Nephron (organoid): ENCODE data around the gene GRIK2.

Experiments
- H3K27ac Mint-ChIP-seq, 3 experiments: 2 replicates each; pipeline ENCODE4 v1.8.0; 2020; ENCODE audit warnings: mixed read lengths in 3 of 3, mild to moderate bottlenecking in 2 of 3, moderate library complexity in 1 of 3
- H3K27me3 Mint-ChIP-seq: 2 replicates; pipeline ENCODE4 v1.8.0; 2021; ENCODE audit warnings: low read depth, mild to moderate bottlenecking, moderate library complexity, mixed read lengths
- H3K36me3 Mint-ChIP-seq: 2 replicates; pipeline ENCODE4 v1.8.0; 2020; ENCODE audit warnings: low read depth, mixed read lengths
- H3K4me1 Mint-ChIP-seq: 2 replicates; pipeline ENCODE4 v1.8.0; 2020; ENCODE audit warnings: mixed read lengths
- H3K4me3 Mint-ChIP-seq, 3 experiments: 2 replicates each; pipeline ENCODE4 v1.8.0; 2020; ENCODE audit warnings: mild to moderate bottlenecking in 3 of 3, mixed read lengths in 3 of 3, moderate library complexity in 2 of 3
- H3K9me3 Mint-ChIP-seq: 2 replicates; pipeline ENCODE4 v1.8.0; 2020; ENCODE audit warnings: mixed read lengths
- TF ChIP-seq, protein P1 (sequence below), 3 experiments: fragments of 200-600 bp; sonication (generic); IDR thresholded peaks; one replicate each; pipeline ENCODE4 v1.5.0; 2021; ENCODE audit warnings: antibody characterized with exemption in 3 of 3; ENCODE audit not compliant: unreplicated experiment in 3 of 3

The GRIK2 gene

DNA sequence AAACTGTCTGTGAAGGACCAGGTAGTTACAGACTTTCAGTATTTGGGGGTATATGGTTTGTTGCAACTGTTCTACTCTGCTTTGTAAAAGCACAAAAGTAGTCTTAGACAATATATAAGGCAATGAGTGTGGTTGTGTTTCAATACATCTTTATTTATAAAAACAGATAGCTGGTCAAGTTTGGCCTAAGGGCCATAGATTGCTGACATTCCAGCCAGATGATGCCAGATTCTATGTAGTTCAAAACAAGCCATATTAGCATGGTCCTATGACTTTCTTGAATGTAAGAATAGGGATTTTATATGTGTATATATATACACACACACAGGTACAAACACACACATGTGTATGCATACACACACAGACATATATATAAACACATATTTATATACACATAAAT lies 201.8 kb downstream of the GRIK2 start:
- TF ChIP-seq, protein P1, sequence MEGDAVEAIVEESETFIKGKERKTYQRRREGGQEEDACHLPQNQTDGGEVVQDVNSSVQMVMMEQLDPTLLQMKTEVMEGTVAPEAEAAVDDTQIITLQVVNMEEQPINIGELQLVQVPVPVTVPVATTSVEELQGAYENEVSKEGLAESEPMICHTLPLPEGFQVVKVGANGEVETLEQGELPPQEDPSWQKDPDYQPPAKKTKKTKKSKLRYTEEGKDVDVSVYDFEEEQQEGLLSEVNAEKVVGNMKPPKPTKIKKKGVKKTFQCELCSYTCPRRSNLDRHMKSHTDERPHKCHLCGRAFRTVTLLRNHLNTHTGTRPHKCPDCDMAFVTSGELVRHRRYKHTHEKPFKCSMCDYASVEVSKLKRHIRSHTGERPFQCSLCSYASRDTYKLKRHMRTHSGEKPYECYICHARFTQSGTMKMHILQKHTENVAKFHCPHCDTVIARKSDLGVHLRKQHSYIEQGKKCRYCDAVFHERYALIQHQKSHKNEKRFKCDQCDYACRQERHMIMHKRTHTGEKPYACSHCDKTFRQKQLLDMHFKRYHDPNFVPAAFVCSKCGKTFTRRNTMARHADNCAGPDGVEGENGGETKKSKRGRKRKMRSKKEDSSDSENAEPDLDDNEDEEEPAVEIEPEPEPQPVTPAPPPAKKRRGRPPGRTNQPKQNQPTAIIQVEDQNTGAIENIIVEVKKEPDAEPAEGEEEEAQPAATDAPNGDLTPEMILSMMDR (IDR thresholded peaks at IDR 0.05; ENCODE audit: unreplicated experiment in 3 of 3): no peak
- no peak overlapping the region for H3K27ac Mint-ChIP-seq
- no peaks in the 10 kb centered on the region for H3K36me3 Mint-ChIP-seq
- no peaks in the 10 kb centered on the region for H3K27me3 Mint-ChIP-seq
- no peaks in the 10 kb centered on the region for H3K9me3 Mint-ChIP-seq
- no peak overlapping the region for H3K4me3 Mint-ChIP-seq
- peaks cover 19% of the 10 kb centered on the region for H3K4me1 Mint-ChIP-seq

DNA sequence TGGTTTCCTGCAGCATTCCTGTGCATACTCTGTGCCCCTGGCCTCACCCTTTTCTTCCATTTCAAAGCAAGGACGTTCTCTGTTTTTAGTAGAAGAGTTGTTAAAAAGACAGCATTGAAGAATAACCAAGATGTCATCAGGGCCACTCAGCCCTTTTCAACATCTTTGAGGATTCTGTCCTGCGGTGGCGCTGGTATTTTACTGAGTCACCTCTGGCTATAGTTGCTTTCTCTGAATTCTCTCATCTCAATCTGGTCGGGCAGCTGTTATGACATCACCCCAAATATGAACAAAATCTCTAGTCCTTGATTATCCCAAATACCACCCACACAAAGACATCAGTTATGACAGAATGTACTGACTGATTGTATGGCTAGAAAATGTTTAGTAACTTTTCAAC lies 204.2 kb downstream of the GRIK2 start:
- peaks cover 17% of the 10 kb centered on the region for H3K4me1 Mint-ChIP-seq
- no peaks in the 10 kb centered on the region for H3K9me3 Mint-ChIP-seq
- no peak overlapping the region for H3K4me3 Mint-ChIP-seq
- TF ChIP-seq, protein P1 (IDR thresholded peaks at IDR 0.05; ENCODE audit: unreplicated experiment in 3 of 3): no peak
- no peak overlapping the region for H3K27ac Mint-ChIP-seq
- no peaks in the 10 kb centered on the region for H3K36me3 Mint-ChIP-seq
- no peaks in the 10 kb centered on the region for H3K27me3 Mint-ChIP-seq

DNA sequence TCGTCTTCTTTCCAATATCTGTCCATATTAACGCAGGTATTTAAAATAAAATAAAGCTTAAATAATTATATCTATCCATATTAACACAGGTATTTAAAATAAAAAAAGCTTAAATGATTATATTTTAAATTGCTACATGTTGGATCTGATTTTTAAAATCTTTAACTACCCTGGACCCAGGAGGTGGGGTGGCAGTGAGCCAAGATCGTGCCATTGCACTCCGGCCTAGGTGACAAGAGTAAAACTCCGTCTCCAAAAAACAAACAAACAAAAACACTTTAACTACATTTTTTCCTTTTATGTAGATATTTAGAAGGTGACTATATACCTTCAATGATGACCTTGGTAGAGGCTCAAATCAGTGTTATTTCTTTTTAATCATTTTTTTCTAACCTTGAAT lies 211.9 kb downstream of the GRIK2 start:
- H3K27me3 Mint-ChIP-seq: no peaks in the 10 kb centered on the region
- H3K27ac Mint-ChIP-seq: peak overlapping the region in 1 of 3 experiments; percentile 66
- H3K4me1 Mint-ChIP-seq: peaks cover 12% of the 10 kb centered on the region
- no peaks in the 10 kb centered on the region for H3K9me3 Mint-ChIP-seq
- TF ChIP-seq, protein P1 (IDR thresholded peaks at IDR 0.05; ENCODE audit: unreplicated experiment in 3 of 3): no peak
- H3K36me3 Mint-ChIP-seq: no peaks in the 10 kb centered on the region
- H3K4me3 Mint-ChIP-seq: no peak overlapping the region

DNA sequence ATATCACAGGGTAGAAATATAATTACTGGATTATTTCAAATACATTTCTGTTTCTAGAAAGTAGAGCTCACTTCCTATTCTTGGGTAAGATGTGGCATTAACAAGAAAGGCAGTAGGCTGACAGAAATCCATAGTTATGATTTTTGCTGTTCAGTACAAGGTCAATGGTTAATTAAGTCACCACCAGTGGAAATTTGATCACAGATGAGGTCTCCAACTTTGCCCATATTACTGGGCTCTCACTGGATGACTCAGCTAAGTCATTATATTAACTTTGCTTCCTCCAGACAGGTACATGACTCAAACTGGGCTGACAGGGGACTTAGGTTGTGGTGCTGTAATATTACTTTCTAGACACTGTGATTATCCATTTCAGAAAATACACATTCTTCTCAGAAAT lies 212.4 kb downstream of the GRIK2 start:
- peaks cover 12% of the 10 kb centered on the region for H3K4me1 Mint-ChIP-seq
- no peaks in the 10 kb centered on the region for H3K27me3 Mint-ChIP-seq
- H3K27ac Mint-ChIP-seq: peak overlapping the region in 1 of 3 experiments; percentile 66
- H3K4me3 Mint-ChIP-seq: no peak overlapping the region
- TF ChIP-seq, protein P1 (IDR thresholded peaks at IDR 0.05; ENCODE audit: unreplicated experiment in 3 of 3): no peak
- H3K9me3 Mint-ChIP-seq: no peaks in the 10 kb centered on the region
- no peaks in the 10 kb centered on the region for H3K36me3 Mint-ChIP-seq

DNA sequence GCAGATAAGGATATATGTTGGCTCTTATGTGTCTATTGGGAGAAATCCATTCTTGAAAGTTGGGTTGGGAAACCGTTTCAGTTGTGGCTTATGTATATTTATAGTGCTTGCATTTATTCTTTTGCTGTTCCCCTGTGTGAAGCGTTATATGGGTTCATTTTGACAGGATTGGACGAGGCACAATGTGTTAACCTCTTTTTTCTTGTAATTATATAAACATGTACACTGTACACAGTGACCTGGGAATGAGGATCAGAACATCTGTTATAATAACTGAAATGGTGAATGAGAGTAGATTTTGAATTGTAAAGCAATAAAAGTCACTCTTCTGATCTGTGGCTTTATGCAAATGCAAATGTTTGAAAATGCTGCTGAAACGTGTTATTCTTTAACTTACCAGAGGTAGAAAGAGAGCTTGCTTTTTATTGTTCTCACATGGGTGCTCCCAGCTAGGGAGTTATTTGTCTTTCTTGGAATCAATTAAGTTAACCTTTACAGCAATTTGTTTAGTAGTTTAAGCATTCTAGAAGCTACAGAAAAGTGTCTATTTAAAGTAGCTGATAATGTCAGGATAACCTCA lies 213.7 kb downstream of the GRIK2 start:
- Mint-ChIP-seq H3K4me1 (peaks cover 12% of the 10 kb centered on the region), H3K27ac (peak overlapping the region; percentile 34 to 69 (median 50)), H3K36me3 (no peaks in the 10 kb centered on the region), H3K27me3 (no peaks in the 10 kb centered on the region), H3K4me3 (no peak overlapping the region), H3K9me3 (no peaks in the 10 kb centered on the region)
- TF ChIP-seq, protein P1 (IDR thresholded peaks at IDR 0.05; ENCODE audit: unreplicated experiment in 3 of 3): no peak

DNA sequence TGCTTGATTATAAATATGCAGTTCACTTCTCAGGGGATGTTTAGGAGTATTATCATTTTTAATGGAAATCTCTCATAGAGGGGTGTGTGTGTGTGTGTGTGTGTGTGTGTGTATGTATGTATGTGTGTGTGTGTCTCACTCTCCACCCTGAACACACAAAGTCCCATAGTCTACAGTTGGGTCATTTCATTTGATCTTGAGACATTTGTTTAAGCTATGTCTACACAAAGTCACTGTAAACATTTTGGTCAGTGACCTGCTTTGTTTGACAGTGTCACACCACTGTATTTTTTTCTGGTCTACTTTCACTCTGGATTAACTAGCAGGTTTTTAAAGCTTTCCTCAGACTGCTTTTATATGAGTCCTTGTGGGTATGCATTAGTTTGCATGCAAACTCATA lies 215.2 kb downstream of the GRIK2 start:
- Mint-ChIP-seq H3K4me3 (no peak overlapping the region), H3K36me3 (no peaks in the 10 kb centered on the region), H3K27ac (peak overlapping the region in 1 of 3 experiments; percentile 90), H3K27me3 (no peaks in the 10 kb centered on the region), H3K4me1 (peaks cover 11% of the 10 kb centered on the region), H3K9me3 (no peaks in the 10 kb centered on the region)
- TF ChIP-seq, protein P1 (IDR thresholded peaks at IDR 0.05; ENCODE audit: unreplicated experiment in 3 of 3): no peak
